ENCODE results near the gene TMC1. TPM values are rescaled to one million over a fixed set of nuclear protein-coding genes. Genes with fewer than 3 reads are reported as not detected.

The TMC1 gene
- total RNA-seq, 4 donors from 2014 or later = 0.30 to 2.3 (median 0.44) TPM; not detected in 1

DNA sequence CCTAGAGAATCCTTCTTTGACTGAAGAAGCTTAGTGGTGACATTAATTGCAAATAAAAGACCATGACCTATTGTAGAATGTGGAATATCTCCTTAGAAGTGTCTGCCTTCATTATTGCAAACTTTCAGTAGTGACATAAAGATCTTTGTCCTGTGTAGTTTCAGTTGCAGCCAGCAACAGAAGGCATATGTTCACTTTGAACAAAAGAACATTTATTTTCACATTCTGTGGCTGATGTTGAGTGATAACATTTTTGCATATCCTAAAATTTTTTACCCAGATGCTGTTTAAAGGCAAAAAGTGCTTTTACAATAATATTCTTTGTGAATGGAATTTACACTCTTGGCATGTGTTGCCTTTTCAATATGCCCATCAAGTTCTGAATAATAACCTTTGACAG is 165.9 kb downstream of the TMC1 start:
- peaks cover 0 to 12% (median 0%) of the 10 kb centered on the region in 4 donors for H3K4me1 ChIP-seq
- peaks cover 0 to 6% (median 2%) of the 10 kb centered on the region in 4 donors for H3K9me3 ChIP-seq
- no peak overlapping the region for H3K27ac ChIP-seq
- DNase-seq (ENCODE audit: low spot score in 2 of 2) = no peak
- TF ChIP-seq EP300 (IDR thresholded peaks at IDR 0.05) (no peak), POLR2A (IDR thresholded peaks at IDR 0.05) (no peak)
- TF ChIP-seq, protein P1, sequence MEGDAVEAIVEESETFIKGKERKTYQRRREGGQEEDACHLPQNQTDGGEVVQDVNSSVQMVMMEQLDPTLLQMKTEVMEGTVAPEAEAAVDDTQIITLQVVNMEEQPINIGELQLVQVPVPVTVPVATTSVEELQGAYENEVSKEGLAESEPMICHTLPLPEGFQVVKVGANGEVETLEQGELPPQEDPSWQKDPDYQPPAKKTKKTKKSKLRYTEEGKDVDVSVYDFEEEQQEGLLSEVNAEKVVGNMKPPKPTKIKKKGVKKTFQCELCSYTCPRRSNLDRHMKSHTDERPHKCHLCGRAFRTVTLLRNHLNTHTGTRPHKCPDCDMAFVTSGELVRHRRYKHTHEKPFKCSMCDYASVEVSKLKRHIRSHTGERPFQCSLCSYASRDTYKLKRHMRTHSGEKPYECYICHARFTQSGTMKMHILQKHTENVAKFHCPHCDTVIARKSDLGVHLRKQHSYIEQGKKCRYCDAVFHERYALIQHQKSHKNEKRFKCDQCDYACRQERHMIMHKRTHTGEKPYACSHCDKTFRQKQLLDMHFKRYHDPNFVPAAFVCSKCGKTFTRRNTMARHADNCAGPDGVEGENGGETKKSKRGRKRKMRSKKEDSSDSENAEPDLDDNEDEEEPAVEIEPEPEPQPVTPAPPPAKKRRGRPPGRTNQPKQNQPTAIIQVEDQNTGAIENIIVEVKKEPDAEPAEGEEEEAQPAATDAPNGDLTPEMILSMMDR (IDR thresholded peaks at IDR 0.05) = no peak
- no peaks in the 10 kb centered on the region for H3K27me3 ChIP-seq
- no peaks in the 10 kb centered on the region for H3K36me3 ChIP-seq
- no peak overlapping the region for H3K4me3 ChIP-seq

DNA sequence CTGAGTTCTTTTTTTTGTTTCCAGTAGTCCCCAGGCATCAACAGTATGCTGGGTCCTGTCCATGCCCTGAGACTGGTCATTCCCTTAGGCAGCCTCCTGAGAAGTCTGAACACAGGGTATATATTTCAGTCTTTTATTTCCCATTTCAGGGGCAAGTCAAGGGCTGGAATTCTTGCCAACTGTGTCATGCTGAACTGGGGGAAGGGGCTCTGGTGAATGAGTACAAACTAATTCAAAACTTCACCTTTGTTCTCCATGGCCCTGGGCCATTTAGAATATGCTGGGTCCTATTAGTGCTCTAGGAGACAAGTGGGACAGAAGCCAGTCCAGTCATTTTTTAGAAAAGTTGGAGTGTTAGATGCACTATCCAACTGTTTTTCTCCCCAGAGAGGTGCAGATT is 170.3 kb downstream of the TMC1 start:
- H3K4me1 ChIP-seq = peaks cover 0 to 10% (median 0%) of the 10 kb centered on the region in 4 donors
- H3K36me3 ChIP-seq = no peaks in the 10 kb centered on the region
- H3K27ac ChIP-seq = no peak overlapping the region
- TF ChIP-seq, protein P1 (IDR thresholded peaks at IDR 0.05) = no peak
- TF ChIP-seq POLR2A (IDR thresholded peaks at IDR 0.05) = no peak
- no peak for TF ChIP-seq EP300 (IDR thresholded peaks at IDR 0.05)
- no peaks in the 10 kb centered on the region for H3K27me3 ChIP-seq
- no peak for DNase-seq (ENCODE audit: low spot score in 2 of 2)
- H3K4me3 ChIP-seq = no peak overlapping the region
- H3K9me3 ChIP-seq = peaks cover 0 to 6% (median 2%) of the 10 kb centered on the region in 4 donors

DNA sequence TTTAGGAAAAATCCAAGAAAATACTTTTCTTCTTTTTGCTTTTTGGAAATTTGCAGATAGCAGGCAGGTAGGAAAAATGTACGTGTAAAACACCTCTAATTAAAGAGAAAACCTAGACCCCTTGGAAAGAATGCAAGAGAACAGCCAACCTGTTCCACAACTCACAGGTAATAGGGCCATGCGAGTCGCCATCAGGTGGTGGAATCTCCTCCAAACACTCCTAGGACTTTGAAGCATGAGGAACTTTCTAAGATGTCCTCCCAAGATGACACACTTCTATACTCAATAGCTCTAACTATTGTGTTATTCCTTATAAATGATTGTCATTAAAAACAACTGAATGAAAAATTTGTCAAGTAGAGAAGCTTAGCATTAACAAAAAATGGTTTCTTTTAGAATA is 174.0 kb downstream of the TMC1 start:
- H3K4me1 ChIP-seq = no peaks in the 10 kb centered on the region
- H3K27ac ChIP-seq = no peak overlapping the region
- H3K9me3 ChIP-seq = peaks cover 0 to 5% (median 2%) of the 10 kb centered on the region in 4 donors
- DNase-seq (ENCODE audit: low spot score in 2 of 2) = no peak
- no peak overlapping the region for H3K4me3 ChIP-seq
- no peaks in the 10 kb centered on the region for H3K27me3 ChIP-seq
- 92% methylated on average over 3 of the region's 3 CpGs for WGBS, 2 donors
- H3K36me3 ChIP-seq = no peaks in the 10 kb centered on the region
- TF ChIP-seq POLR2A (IDR thresholded peaks at IDR 0.05) (no peak), EP300 (IDR thresholded peaks at IDR 0.05) (no peak)
- TF ChIP-seq, protein P1 (IDR thresholded peaks at IDR 0.05) = no peak

DNA sequence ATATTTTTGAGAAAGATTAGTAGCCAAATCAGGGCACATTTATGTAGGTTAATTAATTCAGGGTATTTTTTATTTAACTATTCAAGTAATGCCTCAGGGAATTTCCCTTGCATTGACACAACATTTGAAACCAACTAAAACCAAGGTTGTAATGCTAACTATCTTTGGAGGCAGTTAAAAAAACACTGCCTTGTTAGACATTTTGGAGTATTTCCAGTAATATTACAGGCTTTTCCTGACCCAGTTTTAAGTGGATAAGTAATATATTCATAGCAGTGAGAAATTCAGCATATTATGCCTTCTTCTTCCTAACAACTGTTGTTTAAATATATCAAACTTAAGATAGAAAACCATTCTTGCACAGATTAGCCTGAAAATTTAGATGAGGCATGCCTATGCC is 175.1 kb downstream of the TMC1 start:
- TF ChIP-seq, protein P1 (IDR thresholded peaks at IDR 0.05) = no peak
- no peak for TF ChIP-seq EP300 (IDR thresholded peaks at IDR 0.05)
- TF ChIP-seq POLR2A (IDR thresholded peaks at IDR 0.05) = no peak
- no peaks in the 10 kb centered on the region for H3K4me1 ChIP-seq

DNA sequence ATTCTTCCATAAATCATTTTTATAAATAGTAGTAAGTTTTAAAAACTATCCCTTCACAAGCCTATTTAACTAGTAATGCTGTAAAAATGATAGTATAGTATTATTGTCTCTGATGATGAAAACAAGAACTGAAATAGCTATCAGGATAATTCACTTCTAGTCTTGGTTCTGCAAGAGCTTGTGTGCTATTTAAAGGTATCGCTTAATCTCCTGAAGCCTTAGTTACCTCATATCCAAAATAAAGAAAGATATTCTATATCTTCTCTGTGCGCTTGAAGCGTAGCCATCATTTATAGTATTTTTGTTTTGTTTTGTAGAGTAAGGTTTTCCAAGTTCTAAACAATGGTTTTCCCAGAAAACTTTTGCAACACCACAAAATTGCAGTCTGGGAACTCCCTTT is 180.1 kb downstream of the TMC1 start:
- TF ChIP-seq, protein P1 (IDR thresholded peaks at IDR 0.05) = no peak
- TF ChIP-seq POLR2A (IDR thresholded peaks at IDR 0.05) = no peak
- TF ChIP-seq EP300 (IDR thresholded peaks at IDR 0.05) = no peak
- H3K27me3 ChIP-seq = no peaks in the 10 kb centered on the region
- DNase-seq (ENCODE audit: low spot score in 2 of 2) = no peak
- H3K36me3 ChIP-seq = no peaks in the 10 kb centered on the region
- WGBS, 2 donors = 95 to 96% methylated on average over 3 of the region's 3 CpGs
- H3K27ac ChIP-seq = no peak overlapping the region
- H3K4me1 ChIP-seq = no peaks in the 10 kb centered on the region
- H3K9me3 ChIP-seq = no peaks in the 10 kb centered on the region
- H3K4me3 ChIP-seq = no peak overlapping the region

More for the DNA sequence above, 175.1 kb downstream of the TMC1 start:
- peaks cover 0 to under 1% (median 0%) of the 10 kb centered on the region in 4 donors for H3K9me3 ChIP-seq
- DNase-seq (ENCODE audit: low spot score in 2 of 2) = no peak
- H3K36me3 ChIP-seq = no peaks in the 10 kb centered on the region
- no peak overlapping the region for H3K4me3 ChIP-seq
- no peak overlapping the region for H3K27ac ChIP-seq
- H3K27me3 ChIP-seq = no peaks in the 10 kb centered on the region

Measured in tibial nerve (tissue), 4 donors.